Measurements from ENCODE around the gene ANKRD63.

ANKRD63 gene

GRCh38 chr15:40290545-40290917, 7.7 kb upstream of the ANKRD63 start:
- TF ChIP-seq REST (IDR thresholded peaks at IDR 0.05; ENCODE audit: insufficient read depth in 1 of 2, low read depth in 2 of 2, low read length in 2 of 2) = no peak
- TF ChIP-seq POLR2AphosphoS5 (IDR thresholded peaks at IDR 0.05; ENCODE audit: low read depth, low read length) = no peak
- TF ChIP-seq SIN3A (IDR thresholded peaks at IDR 0.05; ENCODE audit: borderline replicate concordance, insufficient read depth, low read length) = no peak
- TF ChIP-seq TAF1 (IDR thresholded peaks at IDR 0.05; ENCODE audit: borderline replicate concordance, insufficient read depth, low read length) = no peak
- TF ChIP-seq FOXP2 (optimal IDR thresholded peaks at IDR 0.05; ENCODE audit: borderline replicate concordance, extremely low read depth, extremely low read length, insufficient read depth) = no peak

- no peak for TF ChIP-seq TAF1 (IDR thresholded peaks at IDR 0.05; ENCODE audit: borderline replicate concordance, insufficient read depth, low read length)
- TF ChIP-seq REST (IDR thresholded peaks at IDR 0.05; ENCODE audit: insufficient read depth in 1 of 2, low read depth in 2 of 2, low read length in 2 of 2) = no peak
- TF ChIP-seq POLR2AphosphoS5 (IDR thresholded peaks at IDR 0.05; ENCODE audit: low read depth, low read length) = no peak
- TF ChIP-seq SIN3A (IDR thresholded peaks at IDR 0.05; ENCODE audit: borderline replicate concordance, insufficient read depth, low read length) = no peak
- TF ChIP-seq FOXP2 (optimal IDR thresholded peaks at IDR 0.05; ENCODE audit: borderline replicate concordance, extremely low read depth, extremely low read length, insufficient read depth) = no peak
Observed at GRCh38 chr15:40289140-40289775, 6.4 kb upstream of the ANKRD63 start.

- TF ChIP-seq TAF1 (IDR thresholded peaks at IDR 0.05; ENCODE audit: borderline replicate concordance, insufficient read depth, low read length) (no peak), SIN3A (IDR thresholded peaks at IDR 0.05; ENCODE audit: borderline replicate concordance, insufficient read depth, low read length) (no peak), REST (IDR thresholded peaks at IDR 0.05; ENCODE audit: insufficient read depth in 1 of 2, low read depth in 2 of 2, low read length in 2 of 2) (no peak), FOXP2 (optimal IDR thresholded peaks at IDR 0.05; ENCODE audit: borderline replicate concordance, extremely low read depth, extremely low read length, insufficient read depth) (no peak), POLR2AphosphoS5 (IDR thresholded peaks at IDR 0.05; ENCODE audit: low read depth, low read length) (no peak)
Observed at GRCh38 chr15:40287968-40288367, 5.1 kb upstream of the ANKRD63 start.

- TF ChIP-seq FOXP2 (optimal IDR thresholded peaks at IDR 0.05; ENCODE audit: borderline replicate concordance, extremely low read depth, extremely low read length, insufficient read depth) = no peak
- no peak for TF ChIP-seq TAF1 (IDR thresholded peaks at IDR 0.05; ENCODE audit: borderline replicate concordance, insufficient read depth, low read length)
- TF ChIP-seq POLR2AphosphoS5 (IDR thresholded peaks at IDR 0.05; ENCODE audit: low read depth, low read length) = no peak
- TF ChIP-seq SIN3A (IDR thresholded peaks at IDR 0.05; ENCODE audit: borderline replicate concordance, insufficient read depth, low read length) = no peak
- no peak for TF ChIP-seq REST (IDR thresholded peaks at IDR 0.05; ENCODE audit: insufficient read depth in 1 of 2, low read depth in 2 of 2, low read length in 2 of 2)
Observed at GRCh38 chr15:40287505-40287904, 4.6 kb upstream of the ANKRD63 start.

Data from PFSK-1 (cell line).